DOHH2 (cell line): ENCODE results near the gene RPP21.

Source experiments
- H3F3A ChIP-seq: fragments of 200-600 bp; sonication (generic), shearing (Covaris generic); 2 replicates; pipeline ENCODE4 v1.6.0; 2016; ENCODE audit warnings: antibody characterized with exemption, mild to moderate bottlenecking; ENCODE audit not compliant: control insufficient read depth, insufficient read depth
- H3K27ac ChIP-seq: fragments of 200-600 bp; sonication (generic); 2 replicates; pipeline ENCODE4 v1.5.1; 2014; ENCODE audit warnings: low read depth, mild to moderate bottlenecking, low read length, moderate library complexity
- H3K27me3 ChIP-seq: fragments of 200-600 bp; sonication (generic); 2 replicates; pipeline ENCODE4 v1.6.1; 2014; ENCODE audit warnings: mild to moderate bottlenecking, low read length, mixed read lengths; ENCODE audit not compliant: control insufficient read depth
- H3K36me3 ChIP-seq: fragments of 200-600 bp; sonication (generic); 2 replicates; pipeline ENCODE4 v1.6.1; 2014; ENCODE audit warnings: mild to moderate bottlenecking, low read length, moderate library complexity, mixed read lengths; ENCODE audit not compliant: control insufficient read depth
- H3K4me1 ChIP-seq: fragments of 200-600 bp; sonication (generic); 2 replicates; pipeline ENCODE4 v1.6.1; 2014; ENCODE audit warnings: mild to moderate bottlenecking, low read length, mixed read lengths; ENCODE audit not compliant: control insufficient read depth
- H3K4me2 ChIP-seq: fragments of 200-600 bp; sonication (generic); 2 replicates; pipeline ENCODE4 v1.6.0; 2014; ENCODE audit warnings: mild to moderate bottlenecking, low read length, moderate library complexity
- H3K4me3 ChIP-seq: fragments of 200-600 bp; sonication (generic); 2 replicates; pipeline ENCODE4 v1.5.1; 2014; ENCODE audit warnings: mild to moderate bottlenecking, low read length, mixed read lengths
- H3K79me2 ChIP-seq: fragments of 200-600 bp; sonication (generic); 2 replicates; pipeline ENCODE4 v1.6.1; 2014; ENCODE audit warnings: mild to moderate bottlenecking, low read length, mixed read lengths; ENCODE audit not compliant: control insufficient read depth
- H3K9me2 ChIP-seq: fragments of 200-600 bp; sonication (generic); replicated peaks from 2 replicates; pipeline ENCODE4 v1.6.1; 2014; ENCODE audit warnings: mild to moderate bottlenecking, low read length, mixed read lengths; ENCODE audit not compliant: control insufficient read depth
- H3K9me3 ChIP-seq: fragments of 200-600 bp; sonication (generic); 2 replicates; pipeline ENCODE4 v1.6.1; 2014; ENCODE audit warnings: antibody characterized with exemption, low read length, mixed read lengths; ENCODE audit not compliant: control insufficient read depth, insufficient read depth
- H4K20me1 ChIP-seq: fragments of 200-600 bp; sonication (generic); 2 replicates; pipeline ENCODE4 v1.6.0; 2014; ENCODE audit warnings: low read depth, mild to moderate bottlenecking, antibody characterized with exemption, low read length, moderate library complexity; ENCODE audit not compliant: control insufficient read depth, insufficient read depth
- CTCF ChIP-seq: fragments of 200-600 bp; sonication (generic); IDR thresholded peaks from one replicate; pipeline ENCODE4 v1.5.1; 2014; ENCODE audit warnings: antibody characterized with exemption, mild to moderate bottlenecking, low read depth, low read length; ENCODE audit not compliant: poor library complexity, severe bottlenecking
- EZH2phosphoT487 ChIP-seq: fragments of 200-600 bp; sonication (generic); IDR thresholded peaks from 2 replicates; pipeline ENCODE4 v1.6.1; 2017; ENCODE audit warnings: borderline replicate concordance, mild to moderate bottlenecking, antibody characterized with exemption, low read length, moderate library complexity, mixed read lengths

Gene RPP21

GRCh38 chr6:30323806-30324205 lies 21.1 kb upstream of the RPP21 start:
- peaks cover 6% of the 10 kb centered on the region for H3F3A ChIP-seq
- H3K9me2 ChIP-seq: no peaks in the 10 kb centered on the region
- no peak overlapping the region for H3K4me3 ChIP-seq
- TF ChIP-seq CTCF (no peak), EZH2phosphoT487 (no peak)
- H3K9me3 ChIP-seq: no peaks in the 10 kb centered on the region
- 0 out of 2 replicates have a peak overlapping the region, but pooled peaks have one; percentile 99 for H3K4me2 ChIP-seq
- H4K20me1 ChIP-seq: peaks cover 30% of the 10 kb centered on the region
- H3K36me3 ChIP-seq: peaks cover 52% of the 10 kb centered on the region
- H3K27ac ChIP-seq: no peak overlapping the region
- H3K27me3 ChIP-seq: no peaks in the 10 kb centered on the region
- H3K79me2 ChIP-seq: peaks cover 92% of the 10 kb centered on the region
- peaks cover 54% of the 10 kb centered on the region for H3K4me1 ChIP-seq

GRCh38 chr6:30325150-30325872 lies 19.6 kb upstream of the RPP21 start:
- TF ChIP-seq EZH2phosphoT487 (no peak), CTCF (no peak)
- peak overlapping the region; percentile 99 for H3K4me2 ChIP-seq
- H3K9me3 ChIP-seq: no peaks in the 10 kb centered on the region
- peaks cover 51% of the 10 kb centered on the region for H3K4me1 ChIP-seq
- no peaks in the 10 kb centered on the region for H3K9me2 ChIP-seq
- peak overlapping the region; percentile 99 for H3K4me3 ChIP-seq
- no peaks in the 10 kb centered on the region for H3K27me3 ChIP-seq
- peaks cover 77% of the 10 kb centered on the region for H3K79me2 ChIP-seq
- H3K36me3 ChIP-seq: peaks cover 55% of the 10 kb centered on the region
- H3K27ac ChIP-seq: peak overlapping the region; percentile 87
- H4K20me1 ChIP-seq: peaks cover 24% of the 10 kb centered on the region
- peaks cover 6% of the 10 kb centered on the region for H3F3A ChIP-seq

GRCh38 chr6:30325873-30326525 lies 19.0 kb upstream of the RPP21 start:
- Histone ChIP-seq H3K36me3 (peaks cover 61% of the 10 kb centered on the region), H3K4me3 (peak overlapping the region; percentile 99), H3K9me2 (no peaks in the 10 kb centered on the region), H3K27me3 (no peaks in the 10 kb centered on the region), H3K9me3 (no peaks in the 10 kb centered on the region), H3K4me1 (peaks cover 45% of the 10 kb centered on the region), H3F3A (peaks cover 6% of the 10 kb centered on the region), H4K20me1 (peaks cover 24% of the 10 kb centered on the region), H3K27ac (peak overlapping the region; percentile 87), H3K79me2 (peaks cover 70% of the 10 kb centered on the region), H3K4me2 (peak overlapping the region; percentile 99)
- TF ChIP-seq CTCF: no peak
- TF ChIP-seq EZH2phosphoT487: no peak
